K562 (cell line): ENCODE results near the gene A1BG. TPM values are rescaled to one million over a fixed set of nuclear protein-coding genes. Genes with fewer than 3 reads are reported as not detected.

Experiments
- ARID4B ChIP-seq: sonication (generic); formaldehyde crosslinking; IDR thresholded peaks from 2 replicates; pipeline ENCODE4 v1.8.0; 2022; ENCODE audit warnings: mild to moderate bottlenecking, missing genetic modification reagents
- BCLAF1 ChIP-seq, 2 experiments: fragments of 450-650 bp in 1 of 2; IDR thresholded peaks; 2 replicates each; pipeline ENCODE4 v1.6.1; 2011 to 2017; ENCODE audit warnings: low read depth in 2 of 2, antibody characterized with exemption in 1 of 2, borderline replicate concordance in 1 of 2, low read length in 1 of 2, mild to moderate bottlenecking in 1 of 2, mixed read lengths in 1 of 2; ENCODE audit not compliant: control insufficient read depth in 1 of 2
- CREB3L1 ChIP-seq: fragments of 450-650 bp; IDR thresholded peaks from 2 replicates; pipeline ENCODE4 v1.6.1; 2014; ENCODE audit warnings: low read depth, mild to moderate bottlenecking, moderate library complexity, borderline replicate concordance
- CXXC5 ChIP-seq: fragments of 250-450 bp; sonication (Bioruptor Pico); IDR thresholded peaks from 2 replicates; pipeline ENCODE4 v1.8.0; 2022; ENCODE audit warnings: inconsistent platforms, mild to moderate bottlenecking, moderate library complexity
- ETS1 ChIP-seq: conservative IDR thresholded peaks from 2 replicates; pipeline ENCODE4 v1.6.1; 2011; ENCODE audit warnings: low read depth, mild to moderate bottlenecking, low read length; ENCODE audit not compliant: control insufficient read depth
- NFRKB ChIP-seq: fragments of 450-650 bp; IDR thresholded peaks from 2 replicates; pipeline ENCODE4 v1.6.1; 2016; ENCODE audit warnings: low read depth
- RAD21 ChIP-seq, 2 experiments: fragments of 250-450 bp in 1 of 2; fragments of 450-650 bp in 1 of 2; sonication (Bioruptor Pico) in 1 of 2; formaldehyde crosslinking in 1 of 2; IDR thresholded peaks in 1 of 2; conservative IDR thresholded peaks in 1 of 2; 2 replicates each; pipeline versions ENCODE4 v1.4.0 to v1.8.0; 2020 to 2022; ENCODE audit warnings: mild to moderate bottlenecking in 2 of 2, moderate library complexity in 1 of 2
- SAP30 ChIP-seq: fragments of 200-600 bp; sonication (generic); IDR thresholded peaks from 2 replicates; pipeline ENCODE4 v1.6.1; 2012; ENCODE audit warnings: borderline replicate concordance, low read depth, mild to moderate bottlenecking, moderate library complexity, low read length, control low read depth, inconsistent platforms; ENCODE audit not compliant: insufficient read depth, poor library complexity, severe bottlenecking
- ZNF354B ChIP-seq: fragments of 250-450 bp; sonication (Bioruptor Pico); IDR thresholded peaks from 2 replicates; pipeline ENCODE4 v1.4.0; 2020
- polyA plus RNA-seq, 8 experiments: library from polyadenylated mRNA; depleted of rRNA in 4 of 8; stranded (reverse) in 5 of 8; unstranded in 3 of 8; fragments of >200 nt; fragmentation: Nextera tagmentation in 2 of 8; fragmentation: Illumina TruSeq in 1 of 8; extraction: Ambion mirVana in 2 of 8; extraction: Trizol in 1 of 8; gene quantifications; 2 replicates each; pipeline versions ENCODE4 v1.2.1 to v1.2.3, GENCODE V29; 2011 to 2014; ENCODE audit warnings: inconsistent platforms in 1 of 8, missing spikeins in 1 of 8
- total RNA-seq, 7 experiments: library from RNA; depleted of rRNA in 6 of 7; stranded (reverse); fragments of >200 nt in 6 of 7; fragmentation: Illumina TruSeq in 2 of 7; extraction: Trizol in 2 of 7; gene quantifications; 2 replicates each; pipeline versions ENCODE4 v1.2.1 to v1.2.3, GENCODE V29; 2011 to 2021; ENCODE audit warnings: low replicate concordance in 1 of 7

The A1BG gene
- total and polyA plus RNA-seq, 9 of the 15 experiments (the other 6 are each of a cell fraction or from before 2014, with no cell fraction given): 0.10 to 19.8 (median 2.6) TPM

- TF ChIP-seq BCLAF1 (IDR thresholded peaks at IDR 0.05; ENCODE audit: borderline replicate concordance in 1 of 2, control insufficient read depth in 1 of 2, low read depth in 2 of 2, low read length in 1 of 2): no peak
- no peak for TF ChIP-seq NFRKB
- no peak for TF ChIP-seq ZNF354B (CRISPR knock-in tag)
- peak; percentile 68 for TF ChIP-seq CXXC5 (CRISPR knock-in tag)
- no peak; a peak in 1 of 4 replicates for TF ChIP-seq RAD21 (CRISPR knock-in tag; conservative IDR thresholded peaks at IDR 0.05 in 1 of 2, IDR thresholded peaks at IDR 0.05 in 1 of 2)
- no peak; the same call in 1 of the 2 replicates for TF ChIP-seq ETS1
- no peak for TF ChIP-seq ARID4B (CRISPR knock-in tag)
- no peak for TF ChIP-seq SAP30
- TF ChIP-seq CREB3L1: no peak
These were observed 6.0 kb downstream of the A1BG start (continued) for GRCh38 chr19:58346961-58347929.
